PC-3 (cell line): Measurements from ENCODE around the gene CDH13.

ENCODE experiments used
- CTCF ChIP-seq: fragments of 300-600 bp; sonication (generic); conservative IDR thresholded peaks from 2 replicates; pipeline ENCODE4 v1.5.1; 2017; ENCODE audit warnings: antibody characterized with exemption, low read depth, mild to moderate bottlenecking, low read length
- EZH2 ChIP-seq: fragments of 300-600 bp; sonication (generic); IDR thresholded peaks from one replicate; pipeline ENCODE4 v1.6.1; 2017; ENCODE audit warnings: antibody characterized with exemption, mild to moderate bottlenecking, low read length; ENCODE audit not compliant: unreplicated experiment
- EZH2phosphoT487 ChIP-seq: fragments of 300-600 bp; sonication (generic); IDR thresholded peaks from 2 replicates; pipeline ENCODE4 v1.6.1; 2018; ENCODE audit warnings: mild to moderate bottlenecking, antibody characterized with exemption, low read length, borderline replicate concordance

DNA sequence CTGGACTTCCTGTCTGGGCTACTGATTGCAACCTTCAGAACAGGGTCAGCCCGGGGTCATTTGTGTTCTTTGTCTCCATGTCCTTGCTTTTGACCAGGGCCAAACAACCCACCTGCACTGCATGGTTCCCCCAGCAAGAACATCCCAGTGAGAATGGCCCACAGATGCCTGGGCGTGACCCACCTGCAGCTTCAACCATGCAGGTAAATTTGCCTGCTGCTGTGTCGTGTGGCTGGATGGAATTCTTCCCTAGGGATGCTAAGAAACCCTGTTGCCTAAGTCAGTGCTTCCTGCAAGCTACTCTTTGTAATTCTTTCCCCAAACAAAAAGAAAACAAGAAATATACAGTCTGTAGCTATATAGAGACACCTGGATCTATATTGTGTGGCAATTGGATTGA lies 12.5 kb downstream of the CDH13 start:
- TF ChIP-seq CTCF = no peak
- TF ChIP-seq EZH2phosphoT487 = no peak
- TF ChIP-seq EZH2 = no peak
